Transverse colon (tissue), 4 donors: Measurements from ENCODE around the gene TOP2A. TPM values are rescaled to one million over a fixed set of nuclear protein-coding genes. Genes with fewer than 3 reads are reported as not detected.
A peak's percentile ranks its signal among the peaks of the same experiment; 100 is the strongest.

ENCODE experiments used
- DNase-seq: peaks from one replicate; pipeline ENCODE4 v3.0.0-alpha.2; 2019
- H3K27ac ChIP-seq, 4 donors: fragments of 200-600 bp; sonication (generic); 2 replicates each; pipeline ENCODE4 v1.5.1; 2016 to 2018; ENCODE audit warnings: inconsistent platforms in 4 of 4
- H3K27me3 ChIP-seq: fragments of 200-600 bp; sonication (generic); 2 replicates; pipeline ENCODE4 v1.5.1; 2017; ENCODE audit warnings: inconsistent platforms
- H3K36me3 ChIP-seq, 4 donors: fragments of 200-600 bp; sonication (generic); 2 replicates each; pipeline ENCODE4 v1.5.1; 2017 to 2019; ENCODE audit warnings: inconsistent platforms in 4 of 4
- H3K4me1 ChIP-seq, 4 donors: fragments of 200-600 bp; sonication (generic); 2 replicates each; pipeline ENCODE4 v1.5.1; 2017 to 2020; ENCODE audit warnings: inconsistent platforms in 4 of 4
- H3K4me3 ChIP-seq, 4 donors: fragments of 200-600 bp; sonication (generic); 1 replicate in 1 of 4; 2 replicates in 3 of 4; pipeline versions ENCODE4 v1.5.1 to v1.6.1; 2017 to 2019; ENCODE audit warnings: inconsistent platforms in 4 of 4
- H3K9me3 ChIP-seq, 2 donors: fragments of 200-600 bp; sonication (generic); 2 replicates each; pipeline ENCODE4 v1.5.1; 2017 to 2019; ENCODE audit warnings: inconsistent platforms in 2 of 2
- EP300 ChIP-seq: sonication (generic); formaldehyde crosslinking; IDR thresholded peaks from one replicate; pipeline ENCODE4 v1.6.1; 2017; ENCODE audit warnings: antibody characterized with exemption, low read depth
- POLR2A ChIP-seq: fragments of 450-650 bp; IDR thresholded peaks from one replicate; pipeline ENCODE4 v1.6.1; 2016; ENCODE audit warnings: antibody characterized with exemption, mild to moderate bottlenecking, moderate library complexity
- POLR2AphosphoS5 ChIP-seq, 3 donors: sonication (generic); formaldehyde crosslinking; IDR thresholded peaks; one replicate each; pipeline ENCODE4 v1.6.1; 2016; ENCODE audit warnings: antibody characterized with exemption in 3 of 3
- WGBS, 2 donors: methylation state at CpG; one replicate each; pipeline ENCODE4 v1.1.5; 2018; ENCODE audit warnings: low coverage in 1 of 2; 5-methylcytosine and 5-hydroxymethylcytosine counted together
- in situ Hi-C, 4 donors: fragments of 200-750 bp; cut with MboI; loops; one replicate each; pipeline versions ENCODE4 v1.15.0 to v1.15.1; 2017; ENCODE audit warnings: low sequenced_read_pairs in 3 of 4, low pct_ligation_motif_present in 1 of 4, low pct_unique_long_range_greater_than_20kb in 1 of 4
- intact Hi-C: fragments of 100-400 bp; cut with DNase I; formaldehyde crosslinking; loops from one replicate; pipeline ENCODE4 v1.15.1; 2023; ENCODE audit warnings: low total_unique reads
- total RNA-seq, 4 donors: library from RNA; depleted of rRNA; stranded (reverse); fragments of >200 nt; gene quantifications; one replicate each; pipeline ENCODE4 v1.1.0, GENCODE V29; 2016
- TF ChIP-seq, protein P1 (sequence below), 5 experiments: fragments of 200-600 bp in 3 of 5; fragments of 450-650 bp in 2 of 5; sonication (generic) in 3 of 5; IDR thresholded peaks; 1 replicate in 2 of 5; 2 replicates in 3 of 5; pipeline ENCODE4 v1.5.1; 2016 to 2017; ENCODE audit warnings: antibody characterized with exemption in 5 of 5, inconsistent platforms in 3 of 5, mild to moderate bottlenecking in 2 of 5, moderate library complexity in 1 of 5

Gene TOP2A
- total RNA-seq, 4 donors from 2014 or later: 0.37 to 25.5 (median 7.5) TPM

DNA sequence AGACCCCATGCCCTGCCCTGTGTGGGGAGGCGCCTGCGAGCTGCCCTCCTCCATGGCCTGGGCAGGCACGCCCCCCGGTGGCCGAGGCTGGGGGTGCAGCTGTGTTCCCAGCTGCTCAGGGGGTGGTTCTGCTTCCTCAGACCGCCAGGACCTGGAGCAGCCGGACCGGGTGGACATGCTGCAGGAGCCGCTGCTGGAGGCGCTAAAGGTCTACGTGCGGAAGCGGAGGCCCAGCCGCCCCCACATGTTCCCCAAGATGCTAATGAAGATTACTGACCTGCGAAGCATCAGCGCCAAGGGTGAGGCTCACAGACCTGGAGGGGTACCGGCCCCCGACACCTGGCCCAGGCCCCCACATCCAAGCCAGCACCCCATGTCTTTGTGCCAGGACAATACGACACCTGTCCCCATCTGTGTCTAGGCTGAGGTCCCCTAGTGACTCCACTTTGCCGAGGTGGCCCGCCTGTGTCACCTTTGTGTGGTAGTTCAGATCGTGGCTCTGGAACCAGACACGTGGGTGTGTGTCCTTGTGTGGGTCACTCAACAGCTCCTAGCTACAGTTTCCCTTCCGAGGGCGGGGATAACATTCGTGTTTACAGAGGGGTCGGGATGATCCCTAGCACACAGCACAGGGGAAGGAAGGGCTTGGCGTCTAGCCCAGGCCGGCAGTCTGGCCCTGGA lies 62.4 kb downstream of the TOP2A start:
- TF ChIP-seq, protein P1, sequence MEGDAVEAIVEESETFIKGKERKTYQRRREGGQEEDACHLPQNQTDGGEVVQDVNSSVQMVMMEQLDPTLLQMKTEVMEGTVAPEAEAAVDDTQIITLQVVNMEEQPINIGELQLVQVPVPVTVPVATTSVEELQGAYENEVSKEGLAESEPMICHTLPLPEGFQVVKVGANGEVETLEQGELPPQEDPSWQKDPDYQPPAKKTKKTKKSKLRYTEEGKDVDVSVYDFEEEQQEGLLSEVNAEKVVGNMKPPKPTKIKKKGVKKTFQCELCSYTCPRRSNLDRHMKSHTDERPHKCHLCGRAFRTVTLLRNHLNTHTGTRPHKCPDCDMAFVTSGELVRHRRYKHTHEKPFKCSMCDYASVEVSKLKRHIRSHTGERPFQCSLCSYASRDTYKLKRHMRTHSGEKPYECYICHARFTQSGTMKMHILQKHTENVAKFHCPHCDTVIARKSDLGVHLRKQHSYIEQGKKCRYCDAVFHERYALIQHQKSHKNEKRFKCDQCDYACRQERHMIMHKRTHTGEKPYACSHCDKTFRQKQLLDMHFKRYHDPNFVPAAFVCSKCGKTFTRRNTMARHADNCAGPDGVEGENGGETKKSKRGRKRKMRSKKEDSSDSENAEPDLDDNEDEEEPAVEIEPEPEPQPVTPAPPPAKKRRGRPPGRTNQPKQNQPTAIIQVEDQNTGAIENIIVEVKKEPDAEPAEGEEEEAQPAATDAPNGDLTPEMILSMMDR (IDR thresholded peaks at IDR 0.05): peak; percentile 93 to 98 (median 96)
- no peak for TF ChIP-seq POLR2AphosphoS5 (IDR thresholded peaks at IDR 0.05)
- H3K9me3 ChIP-seq: no peaks in the 10 kb centered on the region
- in situ Hi-C loops: loop anchor here in 2 of 4 donors (5.0 to 10.0 kb wide), 2 partner anchors 53 to 160 kb away; no protein-coding TSS in a partner anchor
- peak overlapping the region in 2 of 4 donors; percentile 4 to 27 for H3K27ac ChIP-seq
- peaks cover 0 to 13% (median 5%) of the 10 kb centered on the region in 4 donors for H3K36me3 ChIP-seq
- 49% methylated on average over 17 of the region's 29 CpGs; no CpG with 5 or more reads in 1 of the 2 donors for WGBS, 2 donors
- DNase-seq: peak; percentile 79
- H3K4me1 ChIP-seq: peaks cover 3 to 38% (median 7%) of the 10 kb centered on the region in 4 donors
- no peak overlapping the region for H3K4me3 ChIP-seq
- intact Hi-C loops: no loop called here
- no peaks in the 10 kb centered on the region for H3K27me3 ChIP-seq

DNA sequence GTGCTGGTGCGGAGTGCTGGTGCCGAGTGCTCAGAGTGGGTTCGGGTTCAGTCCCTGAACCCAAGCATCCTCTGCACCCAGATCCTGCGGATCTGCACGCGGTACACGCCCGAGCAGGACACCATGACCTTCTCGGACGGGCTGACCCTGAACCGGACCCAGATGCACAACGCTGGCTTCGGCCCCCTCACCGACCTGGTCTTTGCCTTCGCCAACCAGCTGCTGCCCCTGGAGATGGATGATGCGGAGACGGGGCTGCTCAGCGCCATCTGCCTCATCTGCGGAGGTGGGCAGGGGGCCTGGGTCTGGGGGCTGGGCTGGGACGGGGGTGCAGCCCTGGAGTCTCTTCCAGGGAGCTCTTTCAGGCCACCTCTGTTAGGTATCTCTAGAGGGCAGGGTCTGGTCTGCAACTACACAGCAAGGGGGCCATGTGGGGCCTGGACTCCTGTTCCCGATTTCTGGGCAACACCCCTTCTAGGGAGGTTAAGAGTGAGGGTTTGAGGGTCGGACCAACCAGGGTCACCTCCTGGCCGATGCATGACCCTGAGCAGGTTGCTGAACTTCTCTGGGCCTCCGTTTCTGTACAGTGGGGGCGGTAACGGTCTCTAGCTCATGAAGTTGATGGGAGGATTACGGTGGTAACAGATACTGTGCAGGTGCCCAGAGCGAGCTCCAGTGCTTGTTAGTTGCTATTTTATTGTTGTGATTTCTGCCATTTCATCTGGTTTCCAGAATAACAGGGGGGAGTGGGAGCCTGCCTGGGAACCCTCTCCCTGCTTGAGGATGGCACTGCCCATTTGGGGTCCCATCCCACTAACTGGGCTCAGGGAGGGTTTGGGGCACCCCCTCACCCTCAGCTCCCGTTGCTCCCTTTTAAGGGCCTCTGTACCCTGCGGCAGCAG lies 63.2 kb downstream of the TOP2A start:
- no peak for DNase-seq

DNA sequence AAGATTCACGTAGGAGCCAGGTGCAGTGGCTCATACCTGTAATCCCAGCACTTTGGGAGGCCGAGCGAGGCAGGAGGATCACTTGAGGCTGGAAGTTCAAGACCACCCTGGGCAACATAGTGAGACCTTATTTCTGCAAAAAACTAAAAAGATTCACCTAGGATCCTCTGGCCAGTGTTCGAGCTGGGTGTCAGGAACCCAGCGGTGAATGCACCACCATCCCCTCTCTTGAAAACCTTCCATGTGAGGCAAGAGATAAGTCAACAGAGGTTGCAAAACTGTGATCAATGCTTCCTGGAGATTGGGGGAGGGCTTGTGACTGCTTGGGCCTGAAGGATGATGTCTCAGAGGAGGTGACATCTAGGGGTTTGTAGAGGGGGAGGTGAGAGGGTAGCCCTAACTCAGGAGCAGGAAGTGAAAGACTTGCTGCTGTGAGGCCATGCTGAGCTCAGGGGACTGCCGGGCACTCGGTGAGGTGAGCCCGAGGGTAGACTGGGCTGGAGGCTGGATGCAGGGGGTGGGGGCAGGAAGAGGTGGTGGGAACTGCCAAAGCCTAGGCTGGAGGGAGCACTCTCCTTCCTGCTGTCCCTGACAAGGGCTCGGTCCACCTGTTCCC lies 64.8 kb downstream of the TOP2A start:
- Histone ChIP-seq H3K4me1 (peaks cover 20 to 56% (median 28%) of the 10 kb centered on the region in 4 donors), H3K4me3 (no peak overlapping the region), H3K9me3 (no peaks in the 10 kb centered on the region), H3K27me3 (no peaks in the 10 kb centered on the region), H3K27ac (no peak overlapping the region), H3K36me3 (peaks cover 0 to 13% (median 5%) of the 10 kb centered on the region in 4 donors)
- DNase-seq: no peak
- intact Hi-C loops (no loop called here), in situ Hi-C loops (loop anchor here in 3 of 4 donors (5.0 to 10.0 kb wide), 2 partner anchors 51 to 158 kb away; no protein-coding TSS in a partner anchor)
- no peak for TF ChIP-seq POLR2A
- TF ChIP-seq EP300: no peak
- TF ChIP-seq POLR2AphosphoS5 (IDR thresholded peaks at IDR 0.05): no peak
- TF ChIP-seq, protein P1 (IDR thresholded peaks at IDR 0.05): no peak
- 85 to 87% methylated on average over 4 to 9 of the region's 9 CpGs for WGBS, 2 donors

More for the DNA sequence above, 63.2 kb downstream of the TOP2A start:
- Histone ChIP-seq H3K27ac (peak overlapping the region in 1 of 4 donors; percentile 4), H3K4me3 (no peak overlapping the region), H3K9me3 (no peaks in the 10 kb centered on the region), H3K4me1 (peaks cover 8 to 46% (median 14%) of the 10 kb centered on the region in 4 donors), H3K27me3 (no peaks in the 10 kb centered on the region), H3K36me3 (peaks cover 0 to 13% (median 5%) of the 10 kb centered on the region in 4 donors)
- intact Hi-C loops: no loop called here
- in situ Hi-C loops: loop anchor here (5.0 to 10.0 kb wide), 2 partner anchors 52 to 160 kb away; no protein-coding TSS in a partner anchor
- TF ChIP-seq EP300 (no peak), POLR2AphosphoS5 (IDR thresholded peaks at IDR 0.05) (no peak), POLR2A (no peak)
- TF ChIP-seq, protein P1 (IDR thresholded peaks at IDR 0.05): no peak
- WGBS, 2 donors: 80 to 81% methylated on average over 1 to 30 of the region's 30 CpGs
